Esophagus (tissue), 2 donors: ENCODE measurements around the gene ZP3. TPM values are rescaled to one million over a fixed set of nuclear protein-coding genes. Genes with fewer than 3 reads are reported as not detected.
"Not testable (repeated sequence)": the region's sequence is repeated elsewhere in the genome, so short reads cannot be mapped to it uniquely, and the experiment has no call there.

Source experiments
- H3K27ac ChIP-seq, 2 donors: one replicate each; pipeline ENCODE4 v1.5.1; 2013; ENCODE audit warnings: low read depth in 2 of 2, mild to moderate bottlenecking in 2 of 2, inconsistent platforms in 1 of 2, low read length in 1 of 2, moderate library complexity in 1 of 2
- H3K27me3 ChIP-seq, 2 donors: one replicate each; pipeline ENCODE4 v1.6.1; 2013; ENCODE audit warnings: low read length in 2 of 2, control low read depth in 1 of 2, mild to moderate bottlenecking in 1 of 2; ENCODE audit not compliant: insufficient read depth in 2 of 2, control insufficient read depth in 1 of 2
- H3K36me3 ChIP-seq, 2 donors: one replicate each; pipeline ENCODE4 v1.6.1; 2013; ENCODE audit warnings: low read length in 1 of 2; ENCODE audit not compliant: control insufficient read depth in 2 of 2, insufficient read depth in 2 of 2
- H3K4me1 ChIP-seq, 2 donors: one replicate each; pipeline ENCODE4 v1.6.1; 2013; ENCODE audit warnings: low read length in 1 of 2; ENCODE audit not compliant: control insufficient read depth in 2 of 2, insufficient read depth in 2 of 2
- H3K4me3 ChIP-seq, 2 donors: one replicate each; pipeline ENCODE4 v1.5.1; 2013; ENCODE audit warnings: low read length in 2 of 2, mild to moderate bottlenecking in 2 of 2, low read depth in 1 of 2, moderate library complexity in 1 of 2
- H3K9me3 ChIP-seq, 2 donors: one replicate each; pipeline ENCODE4 v1.6.1; 2013; ENCODE audit warnings: mild to moderate bottlenecking in 2 of 2, low read depth in 1 of 2, low read length in 1 of 2, moderate library complexity in 1 of 2; ENCODE audit not compliant: control insufficient read depth in 2 of 2, insufficient read depth in 1 of 2
- WGBS, 2 donors: extraction: QIAGEN DNeasy Blood & Tissue Kit; methylation state at CpG; one replicate each; pipeline ENCODE4 v1.1.7; 2013; 5-methylcytosine and 5-hydroxymethylcytosine counted together
- polyA plus RNA-seq, 2 donors: library from polyadenylated mRNA; stranded (reverse); fragments of 200-250 nt; gene quantifications; one replicate each; pipeline ENCODE4 v1.2.3, GENCODE V29; 2013
- donor health status: healthy with polysubstance abuse.
- donor health status: Bipolar disorder and iron deficiency.

Gene ZP3
- polyA plus RNA-seq, 2 donors: 4.3 to 6.9 TPM

DNA sequence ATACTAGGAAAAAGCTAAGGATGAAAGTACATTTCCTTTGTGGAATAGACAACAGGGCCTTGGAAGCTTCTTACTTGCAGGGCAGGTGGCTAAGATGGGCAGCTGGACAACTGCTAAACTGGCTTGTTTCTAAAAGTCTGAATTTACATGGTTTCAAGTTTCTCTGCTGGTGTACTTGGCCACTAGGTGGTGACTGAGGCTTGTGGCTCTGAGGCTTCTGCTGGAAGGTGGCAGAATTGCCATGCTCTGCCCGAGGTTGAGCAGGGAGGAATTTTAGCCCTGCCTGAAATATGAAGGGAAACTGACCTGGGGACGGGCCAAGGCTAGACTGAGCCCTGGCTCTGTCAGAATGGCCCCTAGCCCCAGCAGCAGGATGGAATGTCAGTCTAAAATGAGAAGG is 13.1 kb downstream of the ZP3 start:
- H3K27ac ChIP-seq, H3K27me3 ChIP-seq, H3K9me3 ChIP-seq, H3K4me3 ChIP-seq, H3K36me3 ChIP-seq, H3K4me1 ChIP-seq: not testable (repeated sequence)
- WGBS, 2 donors: 0% methylated on average over 1 of the region's 2 CpGs

DNA sequence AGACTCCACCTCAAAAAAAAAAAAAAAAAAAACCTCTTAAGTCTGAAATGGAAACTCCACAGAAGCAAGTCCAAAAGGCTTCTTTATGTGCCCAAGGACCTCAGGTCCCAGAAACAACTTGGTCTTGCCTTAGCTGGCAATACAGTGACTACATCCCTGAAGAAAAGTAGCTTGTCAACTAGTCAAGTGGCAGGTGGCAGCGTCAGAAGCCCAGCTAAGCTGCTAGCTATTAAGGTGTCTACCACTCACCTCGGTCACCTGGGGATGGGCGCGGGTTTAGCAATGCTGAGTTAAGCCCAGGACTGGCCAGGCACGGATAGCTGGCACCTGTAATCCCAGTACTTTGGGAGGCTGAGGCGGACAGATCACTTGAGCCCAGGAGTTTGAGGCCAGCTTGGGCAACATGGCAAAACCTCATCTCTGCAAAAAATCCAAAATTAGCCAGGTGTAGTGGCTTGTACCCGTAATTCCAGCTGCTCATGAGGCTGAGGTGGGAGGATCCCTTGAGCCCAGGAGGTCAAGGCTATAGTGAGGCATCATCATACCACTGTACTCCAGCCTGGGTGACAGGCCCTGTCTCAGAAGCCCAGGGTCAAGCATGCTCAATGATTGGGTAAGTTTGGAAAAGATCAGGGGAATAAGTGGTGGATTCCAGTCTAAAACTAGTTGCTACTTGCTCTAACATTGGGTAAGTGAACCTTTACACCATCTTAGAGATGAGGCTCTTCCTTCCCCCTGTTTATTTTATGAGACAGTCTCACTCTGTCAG is 14.6 kb downstream of the ZP3 start:
- not testable (repeated sequence) for H3K27ac ChIP-seq, H3K36me3 ChIP-seq, H3K4me1 ChIP-seq, H3K9me3 ChIP-seq, H3K27me3 ChIP-seq, H3K4me3 ChIP-seq
- 86 to 95% methylated on average over 4 of the region's 7 CpGs for WGBS, 2 donors

DNA sequence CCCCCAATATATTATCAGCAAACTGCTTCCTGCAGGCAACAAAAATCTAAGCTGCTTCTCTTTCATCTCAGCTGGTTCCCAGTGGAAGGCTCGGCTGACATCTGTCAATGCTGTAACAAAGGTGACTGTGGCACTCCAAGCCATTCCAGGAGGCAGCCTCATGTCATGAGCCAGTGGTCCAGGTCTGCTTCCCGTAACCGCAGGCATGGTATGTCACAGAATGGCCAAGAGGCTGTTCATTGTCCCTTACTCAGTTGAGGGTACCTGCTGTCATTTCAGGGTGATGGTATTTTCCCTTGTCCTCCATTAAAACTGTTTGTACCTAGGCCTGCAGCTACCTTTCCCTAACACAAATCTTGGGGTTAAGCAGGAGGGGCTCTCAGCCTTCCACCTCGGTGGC is 15.7 kb downstream of the ZP3 start:
- not testable (repeated sequence) for H3K27me3 ChIP-seq, H3K4me3 ChIP-seq, H3K27ac ChIP-seq, H3K4me1 ChIP-seq, H3K36me3 ChIP-seq, H3K9me3 ChIP-seq
- WGBS, 2 donors: 93 to 97% methylated on average over 4 of the region's 4 CpGs

DNA sequence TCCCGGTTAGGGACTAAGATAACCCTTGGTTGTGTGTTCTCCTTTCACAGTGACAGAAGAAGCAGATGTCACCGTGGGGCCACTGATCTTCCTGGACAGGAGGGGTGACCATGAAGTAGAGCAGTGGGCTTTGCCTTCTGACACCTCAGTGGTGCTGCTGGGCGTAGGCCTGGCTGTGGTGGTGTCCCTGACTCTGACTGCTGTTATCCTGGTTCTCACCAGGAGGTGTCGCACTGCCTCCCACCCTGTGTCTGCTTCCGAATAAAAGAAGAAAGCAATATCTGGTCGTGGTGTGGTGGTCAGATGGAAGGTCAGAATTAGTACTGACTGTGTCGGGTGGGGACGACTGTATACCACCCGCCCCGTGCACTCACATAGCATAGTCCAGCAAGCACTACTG is 17.0 kb downstream of the ZP3 start:
- not testable (repeated sequence) for H3K4me1 ChIP-seq, H3K9me3 ChIP-seq, H3K36me3 ChIP-seq, H3K27me3 ChIP-seq, H3K4me3 ChIP-seq, H3K27ac ChIP-seq
- 73 to 100% methylated on average over 1 to 2 of the region's 10 CpGs for WGBS, 2 donors

DNA sequence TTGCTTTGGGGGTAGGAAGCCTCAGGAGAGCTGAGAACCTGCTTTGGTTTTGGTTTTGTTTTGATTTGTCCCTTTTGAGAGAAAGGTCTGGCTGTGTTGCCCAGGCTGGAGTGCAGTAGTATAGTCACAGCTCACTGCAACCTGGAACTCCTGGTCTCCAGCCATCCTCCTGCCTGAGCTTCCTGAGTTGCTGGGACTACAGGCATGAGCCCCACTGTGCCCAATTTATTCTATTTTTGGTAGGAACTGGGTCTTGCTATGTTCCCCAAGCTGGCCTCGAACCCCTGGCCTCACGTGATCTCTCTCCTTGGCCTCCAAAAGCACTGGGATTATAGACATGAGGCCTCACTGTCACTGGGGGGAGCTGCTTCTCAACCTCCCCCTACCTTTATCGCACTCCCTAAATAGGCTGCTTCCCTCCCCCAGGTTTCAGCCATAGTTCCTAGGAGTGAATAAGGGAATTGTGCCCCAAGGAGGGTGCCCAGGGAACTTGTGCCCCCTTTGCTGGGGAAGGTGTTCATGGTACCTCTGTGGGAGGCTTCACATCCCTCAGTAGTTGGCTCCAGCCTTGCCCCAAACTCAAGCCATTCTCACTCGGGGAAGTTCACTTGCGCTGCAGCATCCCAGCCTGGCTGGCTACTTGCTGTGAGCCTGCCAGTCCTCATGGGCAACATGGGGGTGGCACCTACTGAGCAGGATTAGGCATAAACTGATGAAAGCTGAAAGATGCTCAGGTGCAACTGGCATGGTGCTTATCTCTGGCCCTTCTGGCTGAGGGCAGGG is 18.1 kb downstream of the ZP3 start:
- H3K27me3 ChIP-seq, H3K4me3 ChIP-seq, H3K9me3 ChIP-seq, H3K36me3 ChIP-seq, H3K4me1 ChIP-seq, H3K27ac ChIP-seq: not testable (repeated sequence)
- 90 to 99% methylated on average over 4 to 5 of the region's 5 CpGs for WGBS, 2 donors

DNA sequence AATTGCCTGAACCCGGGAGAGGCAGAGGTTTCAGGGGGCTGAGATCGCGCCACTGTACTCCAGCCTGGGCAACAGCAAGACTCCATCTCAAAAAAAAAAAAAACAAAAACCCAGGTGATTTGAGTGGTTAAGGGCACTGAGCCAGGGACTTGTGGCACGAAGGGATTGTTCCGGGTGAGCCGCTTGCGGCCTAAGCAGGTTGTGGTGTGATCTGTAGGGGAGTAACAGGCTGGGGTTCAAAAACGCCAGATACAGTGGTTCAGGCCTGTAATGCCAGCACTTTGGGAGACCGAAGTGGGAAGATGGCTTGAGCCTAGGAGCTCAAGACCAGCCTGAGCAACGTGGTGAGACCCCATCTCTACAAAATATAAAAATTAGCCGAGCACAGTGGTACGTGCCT is 19.1 kb downstream of the ZP3 start:
- H3K36me3 ChIP-seq, H3K4me3 ChIP-seq, H3K27ac ChIP-seq, H3K4me1 ChIP-seq, H3K27me3 ChIP-seq, H3K9me3 ChIP-seq: not testable (repeated sequence)
- WGBS, 2 donors: 45 to 63% methylated on average over 8 to 11 of the region's 12 CpGs

DNA sequence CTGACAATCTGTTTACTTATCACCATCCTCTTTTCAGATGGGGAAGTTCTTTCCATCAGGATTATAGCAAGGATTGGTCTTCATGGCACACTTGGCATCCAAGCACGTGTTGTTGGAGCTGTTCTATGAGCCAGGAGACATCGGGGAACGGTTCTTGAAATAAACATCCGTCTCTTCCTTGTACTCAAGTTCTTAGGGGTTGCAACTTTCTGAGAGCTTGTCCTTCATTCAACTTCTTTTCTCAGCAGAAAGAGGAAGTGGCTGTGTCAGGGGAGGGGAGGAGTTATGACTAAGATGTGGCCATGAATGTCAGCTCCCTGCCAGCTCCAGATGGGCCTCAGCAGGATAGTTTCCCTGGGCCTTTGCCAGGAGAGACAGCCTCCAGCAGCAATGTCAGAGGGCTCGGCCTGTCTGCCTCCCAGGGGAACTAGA is 20.8 kb downstream of the ZP3 start:
- 3 to 4% methylated on average over 4 of the region's 5 CpGs for WGBS, 2 donors
- H3K27me3 ChIP-seq, H3K4me3 ChIP-seq, H3K4me1 ChIP-seq, H3K36me3 ChIP-seq, H3K9me3 ChIP-seq: not testable (repeated sequence)
- peak overlapping the region; percentile 65 to 78 for H3K27ac ChIP-seq

DNA sequence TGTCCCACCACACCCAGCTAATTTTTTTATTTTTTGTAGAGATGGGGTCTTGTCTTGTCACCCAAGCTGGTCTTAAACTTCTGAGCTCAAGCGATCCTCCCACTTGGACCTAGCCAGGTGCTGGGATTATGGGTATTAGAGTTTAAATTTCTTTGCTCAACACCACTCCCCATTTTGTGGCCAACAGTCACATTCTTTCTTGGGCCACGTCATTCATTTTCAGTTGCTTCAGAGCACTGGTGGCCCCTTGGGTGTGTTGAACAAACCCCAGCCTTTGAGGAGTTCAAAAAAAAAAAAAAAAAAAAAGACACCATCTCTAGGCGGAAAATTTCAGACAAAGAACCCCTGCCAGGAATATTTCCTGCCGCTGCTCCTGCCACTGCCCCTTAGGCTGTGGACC is 32.3 kb downstream of the ZP3 start:
- WGBS, 2 donors: 18% methylated on average over 2 of the region's 4 CpGs; no CpG with 5 or more reads in 1 of the 2 donors
- not testable (repeated sequence) for H3K36me3 ChIP-seq, H3K27ac ChIP-seq, H3K9me3 ChIP-seq, H3K4me3 ChIP-seq, H3K4me1 ChIP-seq, H3K27me3 ChIP-seq

DNA sequence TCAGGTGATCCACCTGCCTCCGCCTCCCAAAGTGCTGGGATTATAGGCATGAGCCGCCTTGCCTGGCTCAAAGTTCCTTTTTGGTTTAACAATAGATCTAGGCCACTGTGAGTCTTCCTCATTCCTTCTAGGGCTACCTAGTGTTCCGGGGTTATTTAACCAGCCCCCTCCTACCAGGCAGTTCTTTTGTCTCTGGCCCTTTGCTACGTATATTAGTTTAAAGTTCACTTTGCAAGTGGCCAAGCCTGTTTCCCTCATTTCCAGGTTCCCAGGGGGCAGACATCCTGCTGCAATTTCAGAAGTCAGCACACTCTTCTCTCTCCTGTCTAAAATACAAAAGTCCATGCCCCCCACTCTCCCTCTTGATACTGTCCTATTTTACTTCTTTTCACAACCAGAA is 33.8 kb downstream of the ZP3 start:
- not testable (repeated sequence) for H3K27ac ChIP-seq, H3K36me3 ChIP-seq, H3K4me3 ChIP-seq, H3K4me1 ChIP-seq, H3K9me3 ChIP-seq, H3K27me3 ChIP-seq
- 26 to 28% methylated on average over 1 of the region's 4 CpGs for WGBS, 2 donors

DNA sequence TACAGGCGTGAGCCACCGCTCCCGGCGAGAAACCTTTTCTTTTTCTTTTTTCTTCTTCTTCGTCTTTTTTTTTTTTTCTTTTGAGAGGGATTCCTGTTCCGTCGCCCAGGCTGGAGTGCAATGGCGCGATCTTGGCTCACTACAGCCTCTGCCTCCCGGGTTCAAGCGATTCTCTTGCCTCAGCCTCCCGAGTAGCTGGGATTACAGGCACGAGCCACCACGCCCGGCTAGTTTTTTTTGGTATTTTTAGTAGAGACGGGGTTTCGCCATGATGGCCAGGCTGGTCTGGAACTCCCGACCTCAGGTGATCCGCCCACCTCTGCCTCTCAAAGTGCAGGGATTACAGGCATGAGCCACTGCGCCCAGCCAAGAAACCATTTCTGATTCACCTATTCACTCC is 36.0 kb downstream of the ZP3 start:
- H3K4me3 ChIP-seq, H3K4me1 ChIP-seq, H3K9me3 ChIP-seq, H3K36me3 ChIP-seq, H3K27ac ChIP-seq, H3K27me3 ChIP-seq: not testable (repeated sequence)
- 81 to 83% methylated on average over 9 to 14 of the region's 20 CpGs for WGBS, 2 donors
